Adrenal gland (tissue), 5 donors: ENCODE data around the gene TEX44.

Source experiments
- POLR2A ChIP-seq, 2 donors: fragments of 450-650 bp; IDR thresholded peaks; one replicate each; pipeline ENCODE4 v1.6.1; 2017; ENCODE audit warnings: antibody characterized with exemption in 2 of 2, mild to moderate bottlenecking in 2 of 2, moderate library complexity in 1 of 2
- TF ChIP-seq, protein P1 (sequence below), 6 experiments: fragments of 450-650 bp in 4 of 6; fragments of 200-600 bp in 2 of 6; sonication (generic) in 1 of 6; IDR thresholded peaks; 1 replicate in 5 of 6; 2 replicates in 1 of 6; pipeline versions ENCODE4 v1.5.1 to v1.8.0; 2016 to 2021; ENCODE audit warnings: antibody characterized with exemption in 6 of 6, mild to moderate bottlenecking in 2 of 6, moderate library complexity in 1 of 6
- donor health status: DM: no; HTN: no; CAD: no.

DNA sequence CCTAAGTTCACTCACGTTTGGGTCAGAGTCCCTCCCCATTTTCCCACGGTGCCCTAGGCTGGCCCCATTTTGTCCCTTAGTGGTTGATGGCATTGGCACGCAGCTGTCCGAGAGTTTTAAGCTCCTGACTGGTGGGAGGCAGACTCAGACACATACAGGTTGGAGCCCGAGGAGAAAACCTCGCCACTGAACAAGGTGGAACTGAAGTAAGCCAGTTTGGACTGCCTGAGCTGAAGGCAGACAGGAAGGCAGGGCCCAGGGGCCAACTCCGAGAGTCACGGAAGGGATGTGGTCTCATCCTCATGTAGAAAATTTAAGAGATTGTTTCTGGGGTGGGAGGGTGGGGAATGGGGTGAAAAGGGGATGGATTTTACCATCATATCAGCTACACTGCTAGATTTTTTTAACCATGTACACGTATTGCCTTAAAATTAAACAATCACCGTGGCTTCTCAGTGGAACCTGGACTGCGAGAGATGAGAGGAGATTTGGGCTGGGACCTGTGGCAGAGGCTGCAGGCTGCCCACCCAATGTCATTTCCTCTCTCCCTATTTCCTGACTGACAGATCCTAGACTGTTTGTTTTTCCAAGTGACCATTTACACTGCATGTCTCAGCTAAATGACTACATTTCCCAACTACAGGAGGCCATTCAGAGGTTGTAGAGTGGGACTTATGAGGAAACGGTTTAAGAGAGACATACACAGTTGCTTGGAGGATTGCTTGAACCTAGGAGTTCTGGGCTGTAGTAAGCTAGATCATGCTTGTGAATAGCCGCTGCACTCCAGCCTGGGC is 43.0 kb upstream of the TEX44 start:
- TF ChIP-seq POLR2A (IDR thresholded peaks at IDR 0.05) = no peak
- TF ChIP-seq, protein P1, sequence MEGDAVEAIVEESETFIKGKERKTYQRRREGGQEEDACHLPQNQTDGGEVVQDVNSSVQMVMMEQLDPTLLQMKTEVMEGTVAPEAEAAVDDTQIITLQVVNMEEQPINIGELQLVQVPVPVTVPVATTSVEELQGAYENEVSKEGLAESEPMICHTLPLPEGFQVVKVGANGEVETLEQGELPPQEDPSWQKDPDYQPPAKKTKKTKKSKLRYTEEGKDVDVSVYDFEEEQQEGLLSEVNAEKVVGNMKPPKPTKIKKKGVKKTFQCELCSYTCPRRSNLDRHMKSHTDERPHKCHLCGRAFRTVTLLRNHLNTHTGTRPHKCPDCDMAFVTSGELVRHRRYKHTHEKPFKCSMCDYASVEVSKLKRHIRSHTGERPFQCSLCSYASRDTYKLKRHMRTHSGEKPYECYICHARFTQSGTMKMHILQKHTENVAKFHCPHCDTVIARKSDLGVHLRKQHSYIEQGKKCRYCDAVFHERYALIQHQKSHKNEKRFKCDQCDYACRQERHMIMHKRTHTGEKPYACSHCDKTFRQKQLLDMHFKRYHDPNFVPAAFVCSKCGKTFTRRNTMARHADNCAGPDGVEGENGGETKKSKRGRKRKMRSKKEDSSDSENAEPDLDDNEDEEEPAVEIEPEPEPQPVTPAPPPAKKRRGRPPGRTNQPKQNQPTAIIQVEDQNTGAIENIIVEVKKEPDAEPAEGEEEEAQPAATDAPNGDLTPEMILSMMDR (IDR thresholded peaks at IDR 0.05) = no peak
